Measurements from ENCODE around the gene ARHGEF28.

Gene ARHGEF28

DNA sequence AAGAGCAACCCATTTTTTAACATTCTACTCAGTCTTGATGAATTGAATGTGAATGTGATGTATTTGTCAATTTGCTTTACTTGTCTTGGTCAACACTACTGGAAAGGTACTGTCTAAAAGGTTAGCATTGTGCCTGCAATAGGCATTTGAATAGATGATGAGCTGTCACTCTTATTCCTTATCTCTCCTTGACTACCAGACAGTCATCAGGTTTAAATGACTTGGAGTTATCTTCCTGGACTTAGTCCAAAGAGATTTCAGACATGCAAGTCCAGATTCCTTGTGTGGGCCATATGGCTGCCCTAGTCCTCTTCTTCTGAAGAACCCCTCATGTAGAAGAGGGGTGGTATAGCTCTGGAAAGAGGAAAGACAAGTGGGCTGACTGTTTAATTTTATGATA lies 4.8 kb downstream of the ARHGEF28 start:
- no peak overlapping the region for H3K27ac ChIP-seq (ENCODE audit: low read depth, low read length)
- H3K79me2 ChIP-seq (ENCODE audit: control insufficient read depth, low read length): no peaks in the 10 kb centered on the region

DNA sequence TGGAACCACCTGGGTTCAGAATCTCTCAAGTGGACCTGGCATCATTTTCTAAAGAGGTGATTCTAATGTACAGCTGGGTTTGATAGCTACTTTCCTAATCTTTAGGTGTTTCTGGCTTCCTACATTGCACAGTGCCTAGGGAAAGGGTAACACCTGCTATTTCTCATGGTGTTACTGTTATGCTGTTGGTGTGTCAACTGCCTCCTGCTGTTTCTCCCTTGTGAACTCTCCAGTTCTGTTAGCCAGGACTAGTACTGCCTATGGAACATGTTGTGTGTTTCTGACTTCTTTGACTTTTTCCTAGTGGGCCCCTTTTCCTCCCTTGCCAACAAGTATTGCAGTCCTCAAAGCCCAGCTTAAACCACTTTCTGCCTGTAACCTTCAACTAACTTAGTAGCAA lies 5.5 kb downstream of the ARHGEF28 start:
- peaks cover 16% of the 10 kb centered on the region for H3K27me3 ChIP-seq (ENCODE audit: control insufficient read depth, low read length)
- no peaks in the 10 kb centered on the region for H3K79me2 ChIP-seq (ENCODE audit: control insufficient read depth, low read length)
- H3K4me3 ChIP-seq (ENCODE audit: low read length): no peak overlapping the region
- no peak overlapping the region for H3K4me2 ChIP-seq (ENCODE audit: low read length)
- H3K4me1 ChIP-seq (ENCODE audit: control insufficient read depth, low read length): no peaks in the 10 kb centered on the region
- no peaks in the 10 kb centered on the region for H3F3A ChIP-seq (ENCODE audit: control insufficient read depth, insufficient read depth)
- H3K27ac ChIP-seq (ENCODE audit: low read depth, low read length): no peak overlapping the region
- no peaks in the 10 kb centered on the region for H3K9me2 ChIP-seq (replicated peaks; ENCODE audit: control insufficient read depth, low read length)
- H4K20me1 ChIP-seq (ENCODE audit: control insufficient read depth, insufficient read depth, low read depth, low read length): no peaks in the 10 kb centered on the region
- no peak for TF ChIP-seq EZH2phosphoT487 (IDR thresholded peaks at IDR 0.05; ENCODE audit: borderline replicate concordance, low read length)
- TF ChIP-seq, protein P1, sequence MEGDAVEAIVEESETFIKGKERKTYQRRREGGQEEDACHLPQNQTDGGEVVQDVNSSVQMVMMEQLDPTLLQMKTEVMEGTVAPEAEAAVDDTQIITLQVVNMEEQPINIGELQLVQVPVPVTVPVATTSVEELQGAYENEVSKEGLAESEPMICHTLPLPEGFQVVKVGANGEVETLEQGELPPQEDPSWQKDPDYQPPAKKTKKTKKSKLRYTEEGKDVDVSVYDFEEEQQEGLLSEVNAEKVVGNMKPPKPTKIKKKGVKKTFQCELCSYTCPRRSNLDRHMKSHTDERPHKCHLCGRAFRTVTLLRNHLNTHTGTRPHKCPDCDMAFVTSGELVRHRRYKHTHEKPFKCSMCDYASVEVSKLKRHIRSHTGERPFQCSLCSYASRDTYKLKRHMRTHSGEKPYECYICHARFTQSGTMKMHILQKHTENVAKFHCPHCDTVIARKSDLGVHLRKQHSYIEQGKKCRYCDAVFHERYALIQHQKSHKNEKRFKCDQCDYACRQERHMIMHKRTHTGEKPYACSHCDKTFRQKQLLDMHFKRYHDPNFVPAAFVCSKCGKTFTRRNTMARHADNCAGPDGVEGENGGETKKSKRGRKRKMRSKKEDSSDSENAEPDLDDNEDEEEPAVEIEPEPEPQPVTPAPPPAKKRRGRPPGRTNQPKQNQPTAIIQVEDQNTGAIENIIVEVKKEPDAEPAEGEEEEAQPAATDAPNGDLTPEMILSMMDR (IDR thresholded peaks at IDR 0.05; ENCODE audit: low read depth, low read length, poor library complexity, severe bottlenecking): no peak
- no peaks in the 10 kb centered on the region for H3K9me3 ChIP-seq (ENCODE audit: control insufficient read depth, insufficient read depth, low read length)
- no peaks in the 10 kb centered on the region for H3K36me3 ChIP-seq (ENCODE audit: control insufficient read depth, low read length)

More for the DNA sequence above, 4.8 kb downstream of the ARHGEF28 start:
- Histone ChIP-seq H3F3A (ENCODE audit: control insufficient read depth, insufficient read depth) (no peaks in the 10 kb centered on the region), H4K20me1 (ENCODE audit: control insufficient read depth, insufficient read depth, low read depth, low read length) (no peaks in the 10 kb centered on the region), H3K4me1 (ENCODE audit: control insufficient read depth, low read length) (no peaks in the 10 kb centered on the region), H3K9me2 (replicated peaks; ENCODE audit: control insufficient read depth, low read length) (no peaks in the 10 kb centered on the region), H3K27me3 (ENCODE audit: control insufficient read depth, low read length) (peaks cover 20% of the 10 kb centered on the region), H3K36me3 (ENCODE audit: control insufficient read depth, low read length) (no peaks in the 10 kb centered on the region), H3K9me3 (ENCODE audit: control insufficient read depth, insufficient read depth, low read length) (no peaks in the 10 kb centered on the region), H3K4me3 (ENCODE audit: low read length) (no peak overlapping the region), H3K4me2 (ENCODE audit: low read length) (no peak overlapping the region)
- TF ChIP-seq EZH2phosphoT487 (IDR thresholded peaks at IDR 0.05; ENCODE audit: borderline replicate concordance, low read length): no peak
- TF ChIP-seq, protein P1 (IDR thresholded peaks at IDR 0.05; ENCODE audit: low read depth, low read length, poor library complexity, severe bottlenecking): no peak

DNA sequence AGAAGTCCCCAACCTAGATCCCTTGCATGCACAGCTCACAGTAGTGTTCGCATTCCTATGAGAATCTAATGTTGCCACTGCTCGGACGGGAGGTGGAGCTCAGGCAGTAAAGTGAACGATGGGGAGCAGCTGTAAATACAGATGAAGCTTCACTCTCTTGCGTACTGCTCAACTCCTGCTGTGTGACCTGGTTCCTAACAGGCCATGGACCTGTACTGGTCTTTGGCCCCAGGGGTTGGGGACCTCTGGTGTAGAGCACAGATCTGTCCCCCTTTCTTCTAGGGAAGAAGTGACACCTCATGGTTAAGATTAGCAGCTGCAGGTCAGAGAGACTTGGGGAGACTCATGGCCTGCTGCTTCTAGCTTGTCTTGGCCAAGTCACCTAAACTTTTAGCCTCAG lies 7.1 kb downstream of the ARHGEF28 start:
- Histone ChIP-seq H3K9me2 (replicated peaks; ENCODE audit: control insufficient read depth, low read length) (no peaks in the 10 kb centered on the region), H3K4me3 (ENCODE audit: low read length) (no peak overlapping the region), H3K79me2 (ENCODE audit: control insufficient read depth, low read length) (no peaks in the 10 kb centered on the region), H3K36me3 (ENCODE audit: control insufficient read depth, low read length) (no peaks in the 10 kb centered on the region), H3K4me1 (ENCODE audit: control insufficient read depth, low read length) (no peaks in the 10 kb centered on the region), H4K20me1 (ENCODE audit: control insufficient read depth, insufficient read depth, low read depth, low read length) (no peaks in the 10 kb centered on the region), H3F3A (ENCODE audit: control insufficient read depth, insufficient read depth) (no peaks in the 10 kb centered on the region), H3K4me2 (ENCODE audit: low read length) (no peak overlapping the region), H3K9me3 (ENCODE audit: control insufficient read depth, insufficient read depth, low read length) (no peaks in the 10 kb centered on the region), H3K27me3 (ENCODE audit: control insufficient read depth, low read length) (peaks cover 7% of the 10 kb centered on the region), H3K27ac (ENCODE audit: low read depth, low read length) (no peak overlapping the region)
- no peak for TF ChIP-seq EZH2phosphoT487 (IDR thresholded peaks at IDR 0.05; ENCODE audit: borderline replicate concordance, low read length)
- TF ChIP-seq, protein P1 (IDR thresholded peaks at IDR 0.05; ENCODE audit: low read depth, low read length, poor library complexity, severe bottlenecking): no peak

All from DOHH2 (cell line).